Measurements from ENCODE around the gene OXTR. TPM values are rescaled to one million over a fixed set of nuclear protein-coding genes. Genes with fewer than 3 reads are reported as not detected.
"Not testable (repeated sequence)": the region's sequence is repeated elsewhere in the genome, so short reads cannot be mapped to it uniquely, and the experiment has no call there.

The OXTR gene
- total RNA-seq, 1 donor from 2014 or later = 0.70 TPM

GRCh38 chr3:8724108-8724752 lies 45.2 kb downstream of the OXTR start:
- intact Hi-C loops (cut with micrococcal nuclease) = no loop called here
- no peak overlapping the region for H3K4me3 Mint-ChIP-seq
- no peaks in the 10 kb centered on the region for H3K27me3 Mint-ChIP-seq
- H3K4me1 Mint-ChIP-seq = no peaks in the 10 kb centered on the region
- H3K9me3 Mint-ChIP-seq = peaks cover 3% of the 10 kb centered on the region
- no peak overlapping the region for H3K27ac Mint-ChIP-seq
- no peak for DNase-seq
- no peaks in the 10 kb centered on the region for H3K36me3 Mint-ChIP-seq (ENCODE audit: low read depth)

- no peak for DNase-seq
- peaks cover 3% of the 10 kb centered on the region for H3K9me3 Mint-ChIP-seq
- H3K27me3 Mint-ChIP-seq = no peaks in the 10 kb centered on the region
- H3K4me1 Mint-ChIP-seq = no peaks in the 10 kb centered on the region
- H3K4me3 Mint-ChIP-seq = no peak overlapping the region
- no peaks in the 10 kb centered on the region for H3K36me3 Mint-ChIP-seq (ENCODE audit: low read depth)
- intact Hi-C loops (cut with micrococcal nuclease) = no loop called here
- no peak overlapping the region for H3K27ac Mint-ChIP-seq
Measured at GRCh38 chr3:8723612-8724011, 45.8 kb downstream of the OXTR start.

GRCh38 chr3:8722808-8723207 lies 46.6 kb downstream of the OXTR start:
- intact Hi-C loops (cut with micrococcal nuclease) = no loop called here
- H3K27me3 Mint-ChIP-seq = no peaks in the 10 kb centered on the region

GRCh38 chr3:8715757-8716156 lies 53.7 kb downstream of the OXTR start:
- H3K27me3 Mint-ChIP-seq; DNase-seq; H3K4me1 Mint-ChIP-seq; H3K4me3 Mint-ChIP-seq; H3K9me3 Mint-ChIP-seq; H3K27ac Mint-ChIP-seq; intact Hi-C loops (cut with micrococcal nuclease); H3K36me3 Mint-ChIP-seq (ENCODE audit: low read depth): not testable (repeated sequence)

More at GRCh38 chr3:8722808-8723207, 46.6 kb downstream of the OXTR start:
- H3K36me3 Mint-ChIP-seq (ENCODE audit: low read depth) = no peaks in the 10 kb centered on the region
- H3K4me1 Mint-ChIP-seq = no peaks in the 10 kb centered on the region
- H3K4me3 Mint-ChIP-seq = no peak overlapping the region
- no peak for DNase-seq
- peaks cover 3% of the 10 kb centered on the region for H3K9me3 Mint-ChIP-seq
- no peak overlapping the region for H3K27ac Mint-ChIP-seq

- no peak overlapping the region for H3K4me3 Mint-ChIP-seq
- H3K9me3 Mint-ChIP-seq = no peaks in the 10 kb centered on the region
- no peaks in the 10 kb centered on the region for H3K27me3 Mint-ChIP-seq
- DNase-seq = no peak
- no peaks in the 10 kb centered on the region for H3K4me1 Mint-ChIP-seq
- H3K27ac Mint-ChIP-seq = no peak overlapping the region
- H3K36me3 Mint-ChIP-seq (ENCODE audit: low read depth) = no peaks in the 10 kb centered on the region
- intact Hi-C loops (cut with micrococcal nuclease) = no loop called here
Measured at GRCh38 chr3:8713901-8714759, 55.3 kb downstream of the OXTR start.

GRCh38 chr3:8712908-8713255 lies 56.5 kb downstream of the OXTR start:
- Mint-ChIP-seq H3K27me3 (no peaks in the 10 kb centered on the region), H3K9me3 (no peaks in the 10 kb centered on the region), H3K4me3 (no peak overlapping the region), H3K4me1 (no peaks in the 10 kb centered on the region), H3K27ac (no peak overlapping the region), H3K36me3 (ENCODE audit: low read depth) (no peaks in the 10 kb centered on the region)
- DNase-seq = no peak
- intact Hi-C loops (cut with micrococcal nuclease) = no loop called here

GRCh38 chr3:8712045-8712907 lies 57.1 kb downstream of the OXTR start:
- no peak for DNase-seq
- Mint-ChIP-seq H3K27me3 (no peaks in the 10 kb centered on the region), H3K27ac (no peak overlapping the region), H3K9me3 (no peaks in the 10 kb centered on the region), H3K4me1 (no peaks in the 10 kb centered on the region), H3K4me3 (no peak overlapping the region), H3K36me3 (ENCODE audit: low read depth) (no peaks in the 10 kb centered on the region)
- intact Hi-C loops (cut with micrococcal nuclease) = no loop called here

- no peak for DNase-seq
- Mint-ChIP-seq H3K27me3 (no peaks in the 10 kb centered on the region), H3K36me3 (ENCODE audit: low read depth) (no peaks in the 10 kb centered on the region), H3K27ac (no peak overlapping the region), H3K4me1 (no peaks in the 10 kb centered on the region), H3K4me3 (no peak overlapping the region), H3K9me3 (no peaks in the 10 kb centered on the region)
- intact Hi-C loops (cut with micrococcal nuclease) = no loop called here
Measured at GRCh38 chr3:8709801-8710507, 59.5 kb downstream of the OXTR start.

- Mint-ChIP-seq H3K36me3 (ENCODE audit: low read depth) (no peaks in the 10 kb centered on the region), H3K4me3 (no peak overlapping the region), H3K27me3 (no peaks in the 10 kb centered on the region), H3K4me1 (no peaks in the 10 kb centered on the region), H3K27ac (no peak overlapping the region), H3K9me3 (no peaks in the 10 kb centered on the region)
- no peak for DNase-seq
- intact Hi-C loops (cut with micrococcal nuclease) = no loop called here
Measured at GRCh38 chr3:8709287-8709686, 60.1 kb downstream of the OXTR start.

GRCh38 chr3:8705575-8705974 lies 63.8 kb downstream of the OXTR start:
- intact Hi-C loops (cut with micrococcal nuclease) = no loop called here
- H3K4me1 Mint-ChIP-seq = no peaks in the 10 kb centered on the region
- DNase-seq = no peak
- H3K27ac Mint-ChIP-seq = no peak overlapping the region
- no peaks in the 10 kb centered on the region for H3K36me3 Mint-ChIP-seq (ENCODE audit: low read depth)
- H3K4me3 Mint-ChIP-seq = no peak overlapping the region
- H3K27me3 Mint-ChIP-seq = no peaks in the 10 kb centered on the region
- H3K9me3 Mint-ChIP-seq = no peaks in the 10 kb centered on the region

GRCh38 chr3:8702560-8702959 lies 66.9 kb downstream of the OXTR start:
- DNase-seq = no peak
- no peaks in the 10 kb centered on the region for H3K36me3 Mint-ChIP-seq (ENCODE audit: low read depth)
- no peaks in the 10 kb centered on the region for H3K4me1 Mint-ChIP-seq
- intact Hi-C loops (cut with micrococcal nuclease) = no loop called here
- H3K27ac Mint-ChIP-seq = no peak overlapping the region
- H3K9me3 Mint-ChIP-seq = no peaks in the 10 kb centered on the region
- no peak overlapping the region for H3K4me3 Mint-ChIP-seq
- no peaks in the 10 kb centered on the region for H3K27me3 Mint-ChIP-seq

Data from activated CD4-positive, alpha-beta T cell treated with anti-CD3 and anti-CD28 coated beads, Interleukin-2, amount 10 ng/mL, durations not matched to agents 24 days and 14 days (primary cell).